ENCODE measurements around the gene MYO1B.

Gene MYO1B

DNA sequence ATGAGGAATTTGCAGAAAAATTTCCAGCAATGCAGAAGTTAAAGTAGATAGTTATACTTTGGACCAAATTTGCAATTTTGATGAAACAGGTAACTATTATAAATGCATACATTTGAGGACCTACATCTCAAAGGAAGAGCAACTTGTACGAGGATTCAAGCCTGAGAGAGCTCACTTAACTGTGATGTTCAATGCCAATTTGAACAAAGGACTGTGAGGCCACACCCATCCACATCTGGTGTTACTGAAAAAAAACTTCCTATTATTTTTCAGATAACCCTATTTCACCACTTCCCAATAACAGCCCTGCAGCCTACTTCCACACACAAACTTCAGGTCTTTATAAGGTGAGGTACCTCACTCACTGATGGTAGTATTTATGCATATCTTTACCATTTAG is 229.3 kb downstream of the MYO1B start:
- no peak overlapping the region for H3K4me3 ChIP-seq (ENCODE audit: low read length)
- TF ChIP-seq ZNF274 (IDR thresholded peaks at IDR 0.05; ENCODE audit: low read depth, low read length) = no peak

All from GM08714 (cell line).